SKM-1 (cell line): ENCODE results near the gene JAG1.

Experiments used
- DNase-seq: peaks from one replicate; lab custom pipeline; 2025; ENCODE audit not compliant: unreplicated experiment; lab: John Stamatoyannopoulos, UW

The JAG1 gene

DNA sequence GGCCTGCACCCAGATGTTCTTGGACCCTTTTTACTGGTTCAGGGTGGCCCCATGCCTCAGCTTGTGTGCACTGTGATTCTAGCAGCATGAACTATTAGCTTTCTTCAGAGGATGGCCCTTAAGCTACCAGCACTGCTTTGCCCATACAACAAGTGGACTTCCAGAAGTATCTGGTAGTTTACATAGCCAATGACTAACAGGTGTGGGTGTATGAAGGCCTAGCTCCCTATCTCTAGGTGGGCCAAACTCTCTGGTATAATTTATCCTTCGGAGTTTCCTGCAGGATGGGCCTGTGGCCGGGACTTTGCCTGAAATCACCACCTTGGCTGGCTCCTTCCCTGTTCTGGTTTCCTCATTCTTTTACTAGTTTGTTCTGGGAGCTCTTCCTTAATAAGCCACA is 26.1 kb upstream of the JAG1 start:
- no peak for DNase-seq

DNA sequence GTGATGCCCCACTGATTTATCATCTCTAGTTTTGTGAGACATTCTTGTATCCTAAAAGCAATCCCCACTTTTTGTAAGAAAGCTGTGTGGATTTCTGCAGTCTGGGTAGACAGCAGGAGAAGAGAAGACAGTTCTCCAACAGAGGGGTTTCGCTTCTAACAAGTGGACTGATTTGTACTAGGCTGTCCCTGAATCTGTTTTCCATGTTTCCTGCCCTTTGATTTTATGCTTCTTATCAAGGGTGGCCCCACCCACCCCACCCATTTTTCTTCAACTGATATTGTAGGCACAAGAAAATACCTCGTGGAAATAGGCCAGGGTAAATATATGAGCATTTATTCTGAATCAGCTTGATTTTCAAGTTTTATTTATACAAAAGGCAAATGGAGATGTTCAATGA is 25.7 kb upstream of the JAG1 start:
- no peak for DNase-seq

DNA sequence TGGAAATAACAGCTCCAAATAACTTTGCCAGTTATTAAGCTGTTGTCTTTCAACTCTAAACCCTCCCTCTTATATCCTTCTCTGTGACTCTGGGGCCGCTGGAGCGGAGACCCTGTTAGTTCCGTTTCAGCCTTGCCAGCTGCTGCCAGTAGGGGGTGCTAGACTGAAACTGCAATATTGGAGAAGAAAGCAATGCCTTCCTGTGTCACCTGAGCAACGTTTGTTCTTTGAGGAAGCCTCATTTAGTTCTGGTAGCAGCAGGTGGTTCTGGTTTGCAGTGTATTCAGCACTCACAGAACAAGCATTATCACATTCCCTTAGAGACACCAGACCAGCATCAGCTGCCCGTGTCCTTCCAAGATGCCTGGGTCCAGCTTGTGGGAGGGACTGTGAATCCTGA is 22.9 kb upstream of the JAG1 start:
- DNase-seq: no peak

GRCh38 chr20:10689385-10689784 is 15.6 kb upstream of the JAG1 start:
- no peak for DNase-seq

GRCh38 chr20:10687895-10688294 is 14.1 kb upstream of the JAG1 start:
- no peak for DNase-seq

- DNase-seq: no peak
These were observed 12.7 kb upstream of the JAG1 start for GRCh38 chr20:10686356-10687133.

DNA sequence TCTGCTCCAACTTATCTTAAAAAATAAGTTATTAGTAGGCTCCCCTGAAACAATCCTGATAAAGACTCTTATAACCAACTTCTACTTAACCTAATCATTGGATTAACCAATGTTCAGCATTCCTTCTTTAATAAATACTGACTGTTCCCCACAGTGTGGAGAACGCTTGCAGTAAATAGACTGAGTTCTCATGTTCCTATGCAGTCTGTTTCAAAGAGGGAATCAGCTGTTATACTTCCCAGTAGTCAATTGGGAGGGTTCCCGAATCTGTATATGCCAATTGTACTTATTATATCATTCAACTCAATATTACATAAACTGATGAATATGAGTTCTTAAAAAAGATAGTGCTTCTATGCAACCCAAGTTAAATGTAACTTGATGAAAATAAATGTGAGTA is 9.7 kb upstream of the JAG1 start:
- no peak for DNase-seq

GRCh38 chr20:10682939-10683338 is 9.1 kb upstream of the JAG1 start:
- no peak for DNase-seq

DNA sequence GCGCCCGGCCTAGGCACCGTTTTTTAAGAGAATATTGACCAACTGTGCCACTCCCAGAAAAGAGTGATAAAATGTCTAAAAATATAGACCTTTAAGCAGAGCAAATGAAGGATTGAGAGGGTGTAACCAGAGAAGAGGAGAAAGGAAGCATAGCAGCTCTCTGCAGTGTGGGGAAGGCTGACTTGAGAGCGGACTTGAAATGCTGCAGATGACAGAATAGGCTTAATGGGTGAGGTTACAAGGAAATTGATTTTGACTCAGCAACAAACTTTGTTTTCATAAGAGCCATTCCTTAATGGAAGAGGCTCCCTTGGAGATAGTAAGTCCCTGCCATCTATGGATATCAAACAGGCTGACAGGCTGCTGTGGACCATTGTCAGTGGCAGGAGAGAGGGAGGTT is 7.7 kb upstream of the JAG1 start:
- no peak for DNase-seq

DNA sequence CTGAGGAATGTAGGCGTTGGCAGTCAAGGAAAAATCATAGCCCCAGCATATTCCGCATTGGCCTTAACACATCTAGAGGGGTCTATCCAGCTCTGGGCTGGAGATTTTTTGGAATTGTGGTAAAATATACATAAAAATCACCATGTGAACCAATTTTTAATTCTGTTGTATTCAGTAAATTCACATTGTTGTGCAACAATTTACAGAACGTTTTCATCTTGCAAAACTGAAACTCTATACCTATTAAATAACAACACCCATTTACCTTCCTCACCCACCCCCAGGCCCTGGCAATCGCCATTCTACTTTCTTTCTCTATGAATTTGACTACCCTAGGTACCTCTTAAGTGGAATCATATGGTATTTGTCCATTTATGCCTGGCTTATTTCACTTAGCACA is 6.8 kb upstream of the JAG1 start:
- DNase-seq: no peak

DNA sequence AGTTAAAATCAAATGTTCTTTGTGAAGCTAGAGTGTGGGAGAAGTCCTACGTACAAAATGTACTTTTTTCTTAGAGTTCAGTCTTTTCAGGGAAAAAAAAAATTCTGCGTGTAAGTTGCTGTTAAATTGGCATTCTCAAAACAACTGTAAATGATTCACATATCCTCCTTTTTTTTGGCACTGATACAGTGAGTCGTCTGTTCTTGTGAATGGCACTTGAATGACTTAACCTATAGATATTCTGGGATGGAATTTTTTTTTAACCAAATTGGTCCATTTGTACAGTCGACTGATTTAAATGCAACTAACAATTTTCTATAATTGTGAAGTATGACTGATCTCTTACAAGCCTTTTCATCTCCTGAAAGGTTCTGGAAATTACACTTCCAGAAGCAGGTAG is 5.5 kb upstream of the JAG1 start:
- DNase-seq: no peak

- no peak for DNase-seq
These were observed 2.7 kb upstream of the JAG1 start for GRCh38 chr20:10676518-10676917.

DNA sequence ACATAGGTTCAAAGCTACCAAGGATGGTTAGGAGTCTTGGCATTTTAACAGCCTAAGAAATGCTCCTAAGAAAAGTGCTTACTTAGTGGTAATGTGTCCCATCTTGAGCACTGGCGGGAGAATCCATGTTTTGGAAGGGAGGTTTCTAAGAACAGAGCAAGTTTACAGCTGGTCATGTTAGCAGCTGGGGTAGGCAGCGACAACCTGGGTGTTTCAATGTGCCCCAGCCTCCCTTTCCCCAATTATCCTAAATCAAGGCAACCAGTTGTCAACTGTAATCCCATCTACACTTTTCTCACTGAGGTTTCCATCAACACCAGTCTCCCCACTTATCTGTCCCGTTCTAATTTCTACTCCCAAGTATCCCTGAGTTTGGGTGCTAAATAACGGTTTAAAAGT is 1.6 kb upstream of the JAG1 start:
- no peak for DNase-seq

DNA sequence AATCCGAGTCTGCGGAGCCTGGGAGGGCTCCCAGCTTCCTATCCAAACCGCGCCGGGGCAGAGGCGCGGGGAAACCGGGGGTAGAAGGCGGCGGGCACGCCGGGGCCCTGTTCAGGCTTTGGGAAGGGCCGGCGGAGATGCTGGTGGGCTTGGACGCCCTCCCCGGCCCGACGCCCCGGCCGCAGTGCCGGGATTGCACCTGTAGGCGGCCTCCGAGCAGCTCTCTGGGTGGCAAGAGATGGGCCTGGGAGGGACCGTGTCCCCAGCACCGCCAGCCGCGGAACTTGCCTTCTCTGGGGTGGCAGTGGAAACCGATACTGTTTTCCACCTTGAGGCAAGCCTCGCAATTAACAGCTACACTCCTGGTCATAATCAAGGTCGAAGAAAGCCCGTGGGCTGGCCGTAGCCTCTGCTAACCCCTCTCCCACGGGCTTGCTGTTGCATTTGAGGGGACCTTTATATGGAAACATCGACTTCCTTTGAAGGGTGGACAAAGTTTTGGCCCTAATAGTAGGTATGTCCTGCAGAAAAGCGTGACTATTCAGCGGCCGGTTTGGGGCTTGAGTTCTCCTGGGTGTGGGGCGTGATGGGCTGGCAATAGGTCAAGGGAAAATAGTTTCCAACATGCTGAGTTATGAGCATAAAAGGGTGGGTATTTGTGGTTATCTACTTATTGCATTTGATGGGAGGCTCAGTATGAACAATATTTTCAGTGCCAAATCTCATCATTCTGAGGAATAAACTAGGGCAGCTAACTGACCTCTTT is 1.1 kb upstream of the JAG1 start:
- peak; percentile 3 for DNase-seq

- peak; percentile 8 for DNase-seq
These were observed 490 bp downstream of the JAG1 start for GRCh38 chr20:10673176-10673841.

DNA sequence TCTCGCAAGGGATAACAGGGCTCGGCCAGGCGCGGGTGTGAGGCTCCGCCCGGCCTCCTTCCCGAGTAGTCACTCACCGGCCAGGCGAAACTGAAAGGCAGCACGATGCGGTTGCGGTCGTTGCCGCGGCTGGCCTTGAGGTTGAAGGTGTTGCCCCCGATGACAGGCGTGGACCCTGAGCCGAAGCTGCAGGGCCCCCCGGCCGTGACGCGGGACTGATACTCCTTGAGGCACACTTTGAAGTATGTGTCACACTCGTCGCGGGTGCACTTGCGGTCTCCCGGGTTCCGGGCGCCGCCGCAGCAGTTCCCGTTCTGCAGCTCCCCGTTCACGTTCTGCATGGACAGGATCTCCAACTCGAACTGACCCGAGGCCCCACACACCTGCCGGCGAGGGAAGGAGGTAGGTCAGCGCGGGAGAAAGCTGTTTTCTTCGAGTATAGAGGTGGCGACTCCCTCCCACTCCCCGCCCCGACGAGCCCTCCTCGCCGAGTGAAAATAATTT is 1.1 kb downstream of the JAG1 start:
- DNase-seq: peak; percentile 0

- no peak for DNase-seq
These were observed 1.7 kb downstream of the JAG1 start for GRCh38 chr20:10671919-10672623.

DNA sequence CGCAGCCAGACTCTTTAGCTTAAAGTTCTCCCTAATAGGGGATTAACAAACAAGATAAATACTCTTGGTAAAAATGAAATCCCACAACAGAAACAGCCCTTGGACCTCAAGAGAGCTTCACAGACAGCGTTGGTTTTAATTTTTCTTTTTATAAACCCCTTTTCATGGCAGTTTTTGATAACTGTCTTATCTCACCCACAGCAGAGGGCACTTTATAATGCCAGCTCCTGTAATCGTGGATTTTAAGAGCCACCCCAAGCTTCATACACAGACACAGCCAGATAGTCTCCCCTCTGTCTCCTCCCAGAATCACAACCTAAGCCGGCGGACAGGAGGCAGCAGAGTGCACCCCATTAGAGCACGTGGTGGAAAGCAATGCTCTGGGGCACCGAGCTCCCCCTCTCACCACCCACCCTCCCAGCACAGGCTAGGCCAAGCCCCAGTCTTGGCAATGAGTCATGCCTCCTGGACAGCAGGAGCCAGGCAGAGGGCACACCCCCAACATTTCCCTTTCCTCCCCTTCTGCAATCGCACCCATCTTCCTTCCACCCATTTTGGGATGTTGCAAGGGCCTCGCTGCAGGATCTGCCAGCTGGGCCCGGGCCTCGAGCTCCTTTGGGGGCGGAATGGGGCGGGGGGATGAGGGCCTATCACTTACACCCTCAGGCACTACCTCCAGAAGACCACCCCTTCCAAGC is 2.4 kb downstream of the JAG1 start:
- peak; percentile 42 for DNase-seq

- DNase-seq: no peak
These were observed 3.1 kb downstream of the JAG1 start for GRCh38 chr20:10670501-10671220.

DNA sequence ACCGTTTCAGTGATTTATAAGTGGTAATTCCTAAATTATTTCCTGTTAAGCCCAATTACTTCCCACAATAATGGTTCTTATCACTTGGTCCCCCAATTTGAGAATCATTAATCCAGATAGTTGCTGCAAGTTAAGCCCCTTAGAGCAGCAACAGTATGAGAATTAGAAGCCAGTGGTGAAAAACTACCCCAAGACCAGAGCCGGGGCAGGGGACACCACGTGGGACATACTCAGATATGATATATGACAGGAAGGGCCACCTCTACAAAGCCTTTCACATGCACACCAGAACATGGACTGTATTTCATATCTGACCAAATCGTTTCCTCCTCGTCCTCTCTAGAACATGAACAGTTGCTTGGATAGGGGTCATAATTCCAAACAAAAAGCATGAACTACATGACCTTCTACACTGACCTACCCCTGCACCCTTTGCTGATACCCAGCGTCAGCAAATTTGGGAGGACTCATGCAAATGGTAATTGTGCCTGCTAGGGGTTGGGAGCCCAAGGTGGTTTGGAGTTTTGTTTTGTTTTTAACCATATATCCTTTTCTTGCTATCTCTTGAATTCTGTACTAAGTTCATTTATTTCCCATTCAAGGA is 3.9 kb downstream of the JAG1 start:
- no peak for DNase-seq
